Measurements from ENCODE around the gene SLC25A29. TPM values are rescaled to one million over a fixed set of nuclear protein-coding genes. Genes with fewer than 3 reads are reported as not detected.

The SLC25A29 gene
- total RNA-seq, 4 donors from 2014 or later = 92.2 to 276 (median 173) TPM

DNA sequence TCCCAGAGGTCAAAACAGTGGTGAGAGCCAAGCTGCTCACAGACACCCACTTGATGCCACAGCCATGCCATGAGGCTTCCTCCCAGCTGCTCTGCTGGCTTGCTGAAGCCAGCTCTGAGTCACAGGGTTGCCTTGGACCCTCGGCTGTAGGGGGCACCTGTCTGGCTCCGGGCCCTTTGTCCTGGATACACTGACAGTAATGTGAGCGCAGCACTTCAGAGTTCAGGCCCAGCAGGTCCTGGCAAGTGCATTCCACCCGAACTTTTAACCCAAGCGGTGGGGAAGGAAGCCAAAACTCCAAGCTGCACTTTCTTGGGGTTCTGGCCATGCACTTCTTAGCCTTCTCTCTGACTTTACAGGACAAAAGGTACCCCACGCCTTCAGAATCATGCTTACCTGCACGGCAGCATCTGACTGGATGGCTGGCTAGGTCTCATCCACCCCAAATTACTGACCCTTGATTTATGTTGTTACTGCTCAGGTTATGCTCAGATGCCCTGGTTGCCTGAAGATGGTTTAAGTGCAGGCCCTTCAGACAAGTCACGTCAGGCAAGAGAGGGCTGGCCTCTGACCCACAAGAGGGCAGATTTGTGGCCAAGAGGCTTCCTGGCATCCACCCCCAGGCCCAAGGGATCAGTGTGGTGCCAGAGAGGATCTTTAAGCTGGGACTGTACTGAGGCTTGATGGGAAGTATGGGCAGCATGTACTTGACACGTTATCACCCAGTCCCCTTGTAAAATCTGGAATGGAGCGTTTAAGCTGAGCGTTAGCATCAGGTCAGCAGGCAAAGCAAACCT lies 24.8 kb downstream of the SLC25A29 start:
- DNase-seq (ENCODE audit: low spot score in 2 of 2) = no peak
- H3K27ac ChIP-seq = no peak overlapping the region
- H3K9me3 ChIP-seq = no peaks in the 10 kb centered on the region
- 63 to 72% methylated on average over 6 to 11 of the region's 11 CpGs for WGBS, 2 donors
- no peak overlapping the region for H3K4me3 ChIP-seq
- TF ChIP-seq POLR2A (IDR thresholded peaks at IDR 0.05) = no peak
- no peak for TF ChIP-seq EP300 (IDR thresholded peaks at IDR 0.05)
- TF ChIP-seq, protein P1, sequence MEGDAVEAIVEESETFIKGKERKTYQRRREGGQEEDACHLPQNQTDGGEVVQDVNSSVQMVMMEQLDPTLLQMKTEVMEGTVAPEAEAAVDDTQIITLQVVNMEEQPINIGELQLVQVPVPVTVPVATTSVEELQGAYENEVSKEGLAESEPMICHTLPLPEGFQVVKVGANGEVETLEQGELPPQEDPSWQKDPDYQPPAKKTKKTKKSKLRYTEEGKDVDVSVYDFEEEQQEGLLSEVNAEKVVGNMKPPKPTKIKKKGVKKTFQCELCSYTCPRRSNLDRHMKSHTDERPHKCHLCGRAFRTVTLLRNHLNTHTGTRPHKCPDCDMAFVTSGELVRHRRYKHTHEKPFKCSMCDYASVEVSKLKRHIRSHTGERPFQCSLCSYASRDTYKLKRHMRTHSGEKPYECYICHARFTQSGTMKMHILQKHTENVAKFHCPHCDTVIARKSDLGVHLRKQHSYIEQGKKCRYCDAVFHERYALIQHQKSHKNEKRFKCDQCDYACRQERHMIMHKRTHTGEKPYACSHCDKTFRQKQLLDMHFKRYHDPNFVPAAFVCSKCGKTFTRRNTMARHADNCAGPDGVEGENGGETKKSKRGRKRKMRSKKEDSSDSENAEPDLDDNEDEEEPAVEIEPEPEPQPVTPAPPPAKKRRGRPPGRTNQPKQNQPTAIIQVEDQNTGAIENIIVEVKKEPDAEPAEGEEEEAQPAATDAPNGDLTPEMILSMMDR (IDR thresholded peaks at IDR 0.05) = no peak
- peaks cover 0 to 20% (median 0%) of the 10 kb centered on the region in 3 donors for H3K36me3 ChIP-seq
- peaks cover 0 to 53% (median 12%) of the 10 kb centered on the region in 4 donors for H3K4me1 ChIP-seq
- no peaks in the 10 kb centered on the region for H3K27me3 ChIP-seq

DNA sequence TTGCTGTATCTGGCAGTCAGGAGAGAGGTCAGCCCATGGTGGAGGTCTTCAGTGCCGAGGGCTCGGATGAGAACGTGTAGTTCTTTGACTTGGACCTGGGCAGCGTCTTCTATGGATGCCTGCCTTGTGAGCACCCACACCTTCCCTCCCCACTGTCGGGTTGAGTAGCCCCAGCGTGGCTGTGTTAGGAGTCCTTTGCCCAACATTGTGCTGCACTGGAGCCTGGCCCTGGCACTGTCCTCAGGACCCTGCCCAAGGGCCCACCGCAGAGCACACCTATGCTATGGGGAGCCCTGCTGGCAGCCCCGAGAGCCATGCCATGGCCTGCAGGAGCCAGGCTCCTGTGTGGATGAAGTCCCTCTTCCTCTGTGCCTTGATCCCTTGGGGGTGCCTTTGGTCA lies 26.7 kb downstream of the SLC25A29 start:
- TF ChIP-seq POLR2A (IDR thresholded peaks at IDR 0.05) (no peak), EP300 (IDR thresholded peaks at IDR 0.05) (no peak)
- TF ChIP-seq, protein P1 (IDR thresholded peaks at IDR 0.05) = no peak
- DNase-seq (ENCODE audit: low spot score in 2 of 2) = no peak
- 83 to 91% methylated on average over 8 of the region's 8 CpGs for whole genome bisulfite sequencing, 2 donors
- H3K4me1 ChIP-seq = peaks cover 0 to 46% (median 8%) of the 10 kb centered on the region in 4 donors
- H3K27me3 ChIP-seq = no peaks in the 10 kb centered on the region
- H3K4me3 ChIP-seq = no peak overlapping the region
- no peaks in the 10 kb centered on the region for H3K9me3 ChIP-seq
- H3K27ac ChIP-seq = no peak overlapping the region
- peaks cover 0 to 27% (median 0%) of the 10 kb centered on the region in 3 donors for H3K36me3 ChIP-seq

DNA sequence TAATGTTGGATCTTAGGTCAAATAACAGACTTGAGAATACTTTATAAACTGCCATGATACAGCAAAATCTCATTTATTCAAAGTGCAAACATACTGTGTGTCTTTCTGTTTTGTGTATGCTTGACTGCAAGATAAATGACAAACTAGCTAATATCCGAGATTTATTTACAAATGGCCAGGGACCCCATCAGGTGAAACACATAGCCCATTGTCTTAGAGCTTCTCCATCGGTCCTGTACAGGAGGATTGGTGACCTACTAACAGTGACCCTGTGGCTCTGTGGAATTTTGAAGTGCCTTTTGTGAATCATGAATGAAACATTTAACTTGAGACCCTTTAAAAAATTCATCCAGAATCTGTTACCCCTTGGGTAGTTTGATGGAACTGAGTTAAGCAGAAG lies 27.1 kb downstream of the SLC25A29 start:
- DNase-seq (ENCODE audit: low spot score in 2 of 2) = no peak
- H3K4me3 ChIP-seq = no peak overlapping the region
- peaks cover 0 to 27% (median 0%) of the 10 kb centered on the region in 3 donors for H3K36me3 ChIP-seq
- TF ChIP-seq, protein P1 (IDR thresholded peaks at IDR 0.05) = no peak
- no peak for TF ChIP-seq POLR2A (IDR thresholded peaks at IDR 0.05)
- no peak for TF ChIP-seq EP300 (IDR thresholded peaks at IDR 0.05)
- WGBS, 2 donors = 48 to 51% methylated on average over 2 of the region's 2 CpGs
- peaks cover 0 to 47% (median 7%) of the 10 kb centered on the region in 4 donors for H3K4me1 ChIP-seq
- no peak overlapping the region for H3K27ac ChIP-seq
- H3K9me3 ChIP-seq = no peaks in the 10 kb centered on the region
- no peaks in the 10 kb centered on the region for H3K27me3 ChIP-seq

DNA sequence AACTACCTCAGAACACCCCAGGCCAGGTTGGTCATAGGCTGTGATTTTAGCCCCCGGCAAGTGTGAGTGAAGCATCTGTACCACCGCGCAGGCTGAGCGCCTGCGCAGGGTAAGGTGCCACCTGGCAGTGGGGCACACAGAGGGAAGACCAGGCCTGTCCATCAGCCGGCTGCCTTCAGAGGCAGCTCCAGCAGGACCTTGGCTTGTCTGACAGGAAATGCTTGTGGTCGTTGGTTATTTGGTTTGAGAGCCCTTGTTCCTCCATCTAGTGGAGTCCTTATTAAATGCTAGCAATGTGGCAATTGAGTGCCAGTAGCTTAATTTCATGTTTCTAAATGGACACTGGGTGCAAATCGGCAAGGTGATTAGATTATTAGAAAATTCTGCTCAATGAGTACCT lies 27.5 kb downstream of the SLC25A29 start:
- Histone ChIP-seq H3K4me1 (peaks cover 0 to 51% (median 7%) of the 10 kb centered on the region in 4 donors), H3K36me3 (peaks cover 0 to 27% (median 0%) of the 10 kb centered on the region in 3 donors), H3K4me3 (no peak overlapping the region), H3K27ac (no peak overlapping the region), H3K9me3 (no peaks in the 10 kb centered on the region), H3K27me3 (no peaks in the 10 kb centered on the region)
- DNase-seq (ENCODE audit: low spot score in 2 of 2) = no peak
- 63 to 70% methylated on average over 7 to 8 of the region's 8 CpGs for whole genome bisulfite sequencing, 2 donors
- TF ChIP-seq, protein P1 (IDR thresholded peaks at IDR 0.05) = no peak
- TF ChIP-seq EP300 (IDR thresholded peaks at IDR 0.05) (no peak), POLR2A (IDR thresholded peaks at IDR 0.05) (no peak)

DNA sequence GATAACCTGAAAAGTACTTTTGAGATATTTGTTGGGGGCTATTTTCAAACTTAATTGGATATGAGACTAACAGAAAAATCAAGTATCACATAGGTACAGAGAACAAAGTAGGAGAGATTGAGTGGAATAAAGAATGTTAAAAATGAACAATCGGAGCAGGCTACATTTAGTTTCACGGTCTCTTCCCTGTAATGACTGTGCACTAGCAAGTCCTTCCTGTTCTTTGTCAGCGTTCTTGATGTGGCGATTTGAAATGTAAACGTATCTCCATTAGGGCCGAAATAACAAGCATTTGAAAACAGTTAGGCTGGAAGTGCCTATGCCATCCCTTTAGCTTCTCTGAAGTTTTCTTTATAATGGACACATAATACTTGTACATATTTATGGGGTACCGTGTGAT lies 31.0 kb downstream of the SLC25A29 start:
- peaks cover 0 to 36% (median 7%) of the 10 kb centered on the region in 4 donors for H3K4me1 ChIP-seq

More for the DNA sequence above, 31.0 kb downstream of the SLC25A29 start:
- TF ChIP-seq, protein P1 (IDR thresholded peaks at IDR 0.05) = no peak
- no peak for TF ChIP-seq EP300 (IDR thresholded peaks at IDR 0.05)
- 70 to 75% methylated on average over 7 of the region's 7 CpGs for WGBS, 2 donors
- Histone ChIP-seq H3K9me3 (no peaks in the 10 kb centered on the region), H3K4me3 (no peak overlapping the region), H3K27ac (no peak overlapping the region), H3K36me3 (peaks cover 0 to 27% (median 0%) of the 10 kb centered on the region in 3 donors), H3K27me3 (no peaks in the 10 kb centered on the region)
- DNase-seq (ENCODE audit: low spot score in 2 of 2) = no peak
